NCI-H460 (cell line): Measurements from ENCODE around the gene ZFAND3. TPM values are rescaled to one million over a fixed set of nuclear protein-coding genes. Genes with fewer than 3 reads are reported as not detected.

Experiments
- DNase-seq: peaks from one replicate; pipeline ENCODE4 v3.0.0-alpha.2; 2016; ENCODE audit warnings: low read depth; ENCODE audit errors: extremely low read depth
- total RNA-seq: library from RNA; depleted of rRNA; stranded (reverse); fragments of >200 nt; shearing (Covaris generic); gene quantifications from 2 replicates; pipeline ENCODE4 v1.2.3, GENCODE V29; 2014

ZFAND3 gene
- total RNA-seq, 1 experiment from 2014 or later, result 14.7 TPM

GRCh38 chr6:38143191-38144150 lies 323.9 kb downstream of the ZFAND3 start:
- DNase-seq, result no peak

GRCh38 chr6:38144365-38144945 lies 324.9 kb downstream of the ZFAND3 start:
- no peak for DNase-seq

- DNase-seq, result no peak
These were observed 326.6 kb downstream of the ZFAND3 start for GRCh38 chr6:38146021-38146733.

- DNase-seq, result no peak
These were observed 327.2 kb downstream of the ZFAND3 start for GRCh38 chr6:38146734-38147027.

GRCh38 chr6:38148606-38149005 lies 329.1 kb downstream of the ZFAND3 start:
- DNase-seq, result no peak

- DNase-seq, result no peak
These were observed 330.0 kb downstream of the ZFAND3 start for GRCh38 chr6:38149531-38149930.

- DNase-seq, result no peak
These were observed 330.5 kb downstream of the ZFAND3 start for GRCh38 chr6:38150021-38150420.

- DNase-seq, result no peak
These were observed 331.3 kb downstream of the ZFAND3 start for GRCh38 chr6:38150681-38151296.

- DNase-seq, result no peak
These were observed 332.3 kb downstream of the ZFAND3 start for GRCh38 chr6:38151580-38152500.

GRCh38 chr6:38152620-38153019 lies 333.1 kb downstream of the ZFAND3 start:
- DNase-seq, result no peak

- DNase-seq, result no peak
These were observed 333.7 kb downstream of the ZFAND3 start for GRCh38 chr6:38153076-38153797.

- no peak for DNase-seq
These were observed 334.3 kb downstream of the ZFAND3 start for GRCh38 chr6:38153798-38154345.

GRCh38 chr6:38154731-38155130 lies 335.2 kb downstream of the ZFAND3 start:
- no peak for DNase-seq

- no peak for DNase-seq
These were observed 335.6 kb downstream of the ZFAND3 start for GRCh38 chr6:38155144-38155543.

GRCh38 chr6:38155621-38156204 lies 336.2 kb downstream of the ZFAND3 start:
- DNase-seq, result no peak

GRCh38 chr6:38156818-38157565 lies 337.5 kb downstream of the ZFAND3 start:
- no peak for DNase-seq

- DNase-seq, result no peak
These were observed 338.4 kb downstream of the ZFAND3 start for GRCh38 chr6:38157905-38158304.

GRCh38 chr6:38158762-38159350 lies 339.3 kb downstream of the ZFAND3 start:
- no peak for DNase-seq
